Cardiac atrium fibroblast (primary cell): Measurements from ENCODE around the gene TBXAS1. TPM values are rescaled to one million over a fixed set of nuclear protein-coding genes. Genes with fewer than 3 reads are reported as not detected.

Experiments used
- total RNA-seq: library from RNA; depleted of rRNA; stranded (reverse); fragments of >200 nt; gene quantifications from 2 replicates; pipeline ENCODE4 v1.2.3, GENCODE V29; 2015

TBXAS1 gene
- total RNA-seq, result 7.4 and 8.6 TPM in 2 replicates

DNA sequence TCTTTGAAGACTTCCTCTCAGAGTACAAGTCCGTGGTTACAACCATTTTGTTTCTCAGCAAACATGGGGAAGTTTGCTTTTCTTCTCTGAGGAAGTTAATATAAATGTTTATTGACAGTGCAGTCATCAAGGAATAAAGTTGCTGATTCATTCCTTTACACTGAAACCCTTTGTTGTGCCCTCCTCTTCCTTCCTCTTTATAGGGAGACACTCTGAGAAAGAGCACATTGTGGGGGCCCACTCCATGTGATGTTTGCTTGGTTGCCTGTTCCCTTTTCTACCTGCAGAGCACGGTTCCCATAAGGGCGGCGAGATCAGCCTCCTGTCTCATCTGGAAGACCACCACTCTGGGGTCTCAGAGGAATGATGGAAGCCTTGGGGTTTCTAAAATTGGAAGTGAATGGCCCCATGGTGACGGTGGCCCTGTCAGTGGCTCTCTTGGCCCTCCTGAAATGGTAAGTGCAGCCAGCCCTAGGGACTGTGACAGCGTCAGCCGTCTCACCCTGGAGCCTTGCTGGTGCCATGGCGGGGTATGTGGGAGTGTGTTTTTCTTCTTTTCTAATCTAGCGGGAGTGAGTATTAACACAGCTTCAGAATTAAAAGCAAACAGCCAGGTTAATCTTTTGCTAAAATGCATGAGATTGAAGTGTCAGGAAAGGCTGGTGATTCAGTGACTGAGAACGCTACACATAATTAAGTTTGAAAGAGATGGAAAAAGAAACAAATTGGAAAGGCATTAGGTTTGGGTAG, at the start of gene TBXAS1:
TBXAS1 (plus strand) TSS at position 240 of the 750 bp plus-strand sequence; CDS start at position 367, 127 bp downstream.

DNA sequence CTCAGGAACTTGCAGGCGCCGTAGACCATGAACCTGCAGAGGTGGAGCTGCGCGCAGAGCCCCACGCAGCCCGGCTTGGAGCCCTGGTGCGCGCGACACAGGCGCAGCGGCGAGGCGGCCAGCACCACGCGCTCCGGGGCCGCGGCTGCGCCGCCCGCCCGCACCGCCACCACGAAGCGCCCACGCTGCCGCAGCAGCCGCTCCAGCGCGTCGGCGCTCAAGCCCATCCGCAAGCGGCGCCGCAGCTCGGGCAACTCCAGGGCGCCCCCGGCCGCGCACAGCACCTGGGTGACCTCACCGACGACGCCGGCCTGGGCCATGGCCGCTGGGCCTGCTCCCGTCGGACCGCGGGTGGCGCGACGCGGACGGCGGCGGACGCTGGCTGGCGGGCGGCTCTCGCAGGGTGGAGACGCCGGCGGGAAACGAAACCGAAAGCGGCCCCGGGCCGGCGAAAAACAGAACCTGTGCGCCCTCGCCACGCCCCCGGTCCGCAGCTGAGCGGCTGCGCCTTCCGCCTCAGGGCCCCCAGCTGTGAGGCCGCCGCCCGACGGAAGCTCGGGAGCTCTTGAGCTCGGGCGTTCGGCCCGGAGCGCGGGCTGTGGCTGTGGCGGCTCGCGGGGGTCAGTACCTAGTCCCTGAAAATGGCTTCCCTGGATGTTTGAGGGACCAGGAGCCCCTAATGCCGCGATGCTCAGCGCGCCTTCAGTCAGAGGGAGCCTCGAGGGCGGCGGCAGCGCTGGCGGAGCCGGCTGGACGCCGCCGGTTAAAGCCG, 233.7 kb downstream of the TBXAS1 start, which contains the start of gene PARP12:
PARP12 (minus strand) TSS at position 424 of the 772 bp plus-strand sequence; CDS start at position 320, 104 bp downstream.

Other genes with a start within 250 kb of the TBXAS1 start
- gene HIPK2, start 51.3 kb upstream of the TBXAS1 start, total RNA-seq, result 21.5 and 55.1 TPM in 2 replicates
- gene PARP12, start 233.7 kb downstream of the TBXAS1 start, total RNA-seq, result 9.2 and 11.5 TPM in 2 replicates